Measurements from ENCODE around the gene TNFRSF14.

TNFRSF14 gene

GRCh38 chr1:2556277-2556677, at the start of gene TNFRSF14:
TSS of gene TNFRSF14 (plus strand) at chr1:2556371. CDS start at chr1:2556665, 294 bp downstream.
- Mint-ChIP-seq H3K4me3 (peak within 1 kb of the TSS; percentile 93), H3K4me1 (peaks cover 50% of the 10 kb centered on the region), H3K36me3 (ENCODE audit: insufficient read depth) (peaks cover 17% of the 10 kb centered on the region), H3K9me3 (no peaks in the 10 kb centered on the region), H3K27me3 (no peaks in the 10 kb centered on the region), H3K27ac (ENCODE audit: low read depth) (peak within 1 kb of the TSS; percentile 95)
- DNase-seq (ENCODE audit: low spot score in 2 of 2) = peak; percentile 60
- peak; percentile 86 for ATAC-seq (replicated peaks; ENCODE audit: extremely low read depth, poor library complexity, severe bottlenecking)

DNA sequence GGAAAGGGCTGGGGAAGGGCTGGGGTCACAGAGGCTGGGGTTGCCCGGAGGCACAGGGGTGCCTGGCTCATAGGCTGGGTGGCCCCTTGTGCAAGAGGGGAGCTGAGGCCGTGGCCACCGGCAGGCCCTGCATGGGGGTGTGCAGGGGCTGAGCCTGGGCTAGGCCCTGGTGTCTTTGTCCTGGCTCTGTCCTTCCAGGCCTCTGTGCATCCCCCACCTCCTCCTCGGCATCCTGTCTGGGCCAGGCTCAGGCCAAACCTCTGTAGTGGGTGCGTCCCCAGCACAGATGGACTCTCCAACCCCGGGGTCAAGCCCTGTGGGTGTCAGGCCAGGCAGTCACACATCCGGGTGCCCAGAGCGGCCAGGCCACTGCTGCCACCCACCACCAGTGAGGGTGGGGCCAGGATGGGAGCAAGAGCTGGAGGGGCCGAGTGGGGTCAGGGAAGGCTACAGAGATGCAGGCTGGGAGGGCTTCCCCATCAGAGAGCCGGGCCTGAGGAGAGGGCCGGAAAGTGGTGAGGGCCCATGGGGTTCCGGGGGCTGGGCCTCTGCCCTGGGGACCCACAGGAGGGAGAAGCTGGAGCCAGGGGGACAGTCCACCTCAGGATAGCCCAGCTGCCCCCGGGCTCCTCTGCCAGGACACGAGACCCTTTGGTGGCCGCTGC, 49.1 kb upstream of the TNFRSF14 start:
- no peaks in the 10 kb centered on the region for H3K4me1 Mint-ChIP-seq
- DNase-seq (ENCODE audit: low spot score in 2 of 2) (no peak), ATAC-seq (replicated peaks; ENCODE audit: extremely low read depth, poor library complexity, severe bottlenecking) (no peak)
- H3K27me3 Mint-ChIP-seq = no peaks in the 10 kb centered on the region
- peaks cover 18% of the 10 kb centered on the region for H3K36me3 Mint-ChIP-seq (ENCODE audit: insufficient read depth)
- no peaks in the 10 kb centered on the region for H3K9me3 Mint-ChIP-seq
- H3K4me3 Mint-ChIP-seq = no peak overlapping the region
- H3K27ac Mint-ChIP-seq (ENCODE audit: low read depth) = no peak overlapping the region

- ATAC-seq (replicated peaks; ENCODE audit: extremely low read depth, poor library complexity, severe bottlenecking) = no peak
- DNase-seq (ENCODE audit: low spot score in 2 of 2) = no peak
- peaks cover 18% of the 10 kb centered on the region for H3K36me3 Mint-ChIP-seq (ENCODE audit: insufficient read depth)
- H3K27me3 Mint-ChIP-seq = no peaks in the 10 kb centered on the region
- no peak overlapping the region for H3K27ac Mint-ChIP-seq (ENCODE audit: low read depth)
- no peaks in the 10 kb centered on the region for H3K9me3 Mint-ChIP-seq
- H3K4me1 Mint-ChIP-seq = no peaks in the 10 kb centered on the region
- H3K4me3 Mint-ChIP-seq = no peak overlapping the region
Observed at GRCh38 chr1:2507744-2508155, 48.4 kb upstream of the TNFRSF14 start.

DNA sequence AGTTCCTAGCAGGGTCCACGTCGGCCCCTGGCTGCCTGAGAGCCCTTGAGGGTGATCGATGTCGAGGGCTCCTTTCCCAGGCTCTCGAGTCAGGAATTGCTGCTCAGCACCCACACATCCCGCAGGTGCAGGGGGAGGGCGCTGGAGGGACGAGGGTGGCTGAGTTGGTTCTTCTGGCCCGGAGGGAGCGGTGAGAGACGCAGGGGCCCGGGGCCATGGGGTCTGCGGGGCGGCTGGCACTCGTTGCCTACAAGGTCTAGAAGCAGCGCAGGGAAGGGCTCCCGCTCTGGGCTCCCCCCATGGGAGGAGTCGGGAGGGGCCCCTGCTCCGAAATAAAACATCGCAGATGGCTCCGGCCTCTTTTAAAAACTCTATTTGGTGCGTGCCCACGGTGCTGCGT, 48.0 kb upstream of the TNFRSF14 start:
- peaks cover 18% of the 10 kb centered on the region for H3K36me3 Mint-ChIP-seq (ENCODE audit: insufficient read depth)
- no peaks in the 10 kb centered on the region for H3K9me3 Mint-ChIP-seq
- H3K27ac Mint-ChIP-seq (ENCODE audit: low read depth) = no peak overlapping the region
- no peak overlapping the region for H3K4me3 Mint-ChIP-seq
- DNase-seq (ENCODE audit: low spot score in 2 of 2) (no peak), ATAC-seq (replicated peaks; ENCODE audit: extremely low read depth, poor library complexity, severe bottlenecking) (no peak)
- H3K4me1 Mint-ChIP-seq = no peaks in the 10 kb centered on the region
- no peaks in the 10 kb centered on the region for H3K27me3 Mint-ChIP-seq

GRCh38 chr1:2508751-2509150, 47.4 kb upstream of the TNFRSF14 start:
- Mint-ChIP-seq H3K27ac (ENCODE audit: low read depth) (no peak overlapping the region), H3K27me3 (no peaks in the 10 kb centered on the region), H3K4me3 (no peak overlapping the region), H3K36me3 (ENCODE audit: insufficient read depth) (peaks cover 18% of the 10 kb centered on the region), H3K9me3 (no peaks in the 10 kb centered on the region), H3K4me1 (no peaks in the 10 kb centered on the region)
- ATAC-seq (replicated peaks; ENCODE audit: extremely low read depth, poor library complexity, severe bottlenecking) (no peak), DNase-seq (ENCODE audit: low spot score in 2 of 2) (no peak)

DNA sequence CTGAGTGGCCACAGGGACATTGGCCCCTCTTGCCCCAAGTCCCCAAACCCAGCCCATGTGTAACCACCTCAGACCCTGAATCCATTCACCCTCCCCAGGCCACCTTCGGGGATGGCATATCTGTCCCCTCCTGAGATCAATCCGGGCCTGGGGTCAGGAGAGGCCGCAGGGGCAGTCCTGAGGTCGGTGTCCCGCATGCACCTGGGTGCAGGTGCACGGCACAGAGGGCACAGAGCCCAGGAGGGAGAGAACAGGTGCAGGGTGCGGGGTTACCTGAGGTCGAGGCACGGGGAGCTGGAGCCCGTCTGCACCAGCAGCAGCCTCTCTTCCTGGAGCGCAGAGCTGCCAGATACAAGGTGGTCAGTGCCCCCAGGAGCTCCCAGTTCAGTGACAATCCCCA, 46.6 kb upstream of the TNFRSF14 start:
- Mint-ChIP-seq H3K27me3 (no peaks in the 10 kb centered on the region), H3K36me3 (ENCODE audit: insufficient read depth) (peaks cover 17% of the 10 kb centered on the region), H3K4me1 (no peaks in the 10 kb centered on the region), H3K4me3 (no peak overlapping the region), H3K27ac (ENCODE audit: low read depth) (no peak overlapping the region), H3K9me3 (no peaks in the 10 kb centered on the region)
- no peak for DNase-seq (ENCODE audit: low spot score in 2 of 2)
- ATAC-seq (replicated peaks; ENCODE audit: extremely low read depth, poor library complexity, severe bottlenecking) = no peak

GRCh38 chr1:2510366-2511155, 45.6 kb upstream of the TNFRSF14 start:
- H3K36me3 Mint-ChIP-seq (ENCODE audit: insufficient read depth) = peaks cover 21% of the 10 kb centered on the region
- DNase-seq (ENCODE audit: low spot score in 2 of 2) (no peak), ATAC-seq (replicated peaks; ENCODE audit: extremely low read depth, poor library complexity, severe bottlenecking) (no peak)
- H3K27ac Mint-ChIP-seq (ENCODE audit: low read depth) = no peak overlapping the region
- no peaks in the 10 kb centered on the region for H3K4me1 Mint-ChIP-seq
- H3K9me3 Mint-ChIP-seq = no peaks in the 10 kb centered on the region
- no peaks in the 10 kb centered on the region for H3K27me3 Mint-ChIP-seq
- H3K4me3 Mint-ChIP-seq = no peak overlapping the region

DNA sequence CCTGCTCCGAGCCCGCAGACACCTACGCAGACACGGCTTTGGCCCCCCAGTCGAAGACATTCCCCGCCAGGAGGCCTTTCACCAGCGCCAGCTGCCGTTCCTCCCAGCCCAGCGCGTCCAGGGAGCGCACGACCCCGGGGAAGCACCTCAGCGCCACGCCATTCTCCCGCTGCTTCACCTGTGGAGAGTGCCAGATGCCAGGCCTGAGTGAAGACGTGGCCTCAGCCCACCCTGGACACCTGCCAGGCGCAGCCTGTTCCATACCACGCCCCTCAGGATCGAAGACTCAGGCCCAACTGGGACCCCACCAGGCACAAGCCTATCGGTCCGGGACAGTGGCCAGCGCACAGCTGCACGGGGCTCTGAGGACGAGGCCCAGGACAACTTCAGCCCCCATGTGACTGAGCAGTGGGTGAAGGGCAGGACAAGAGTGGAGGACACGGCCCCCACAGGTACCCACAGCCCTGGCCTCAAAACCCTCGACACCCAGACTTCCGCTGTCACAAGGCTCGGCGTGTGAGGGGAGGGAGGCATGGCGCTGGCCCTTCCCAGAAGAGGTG, 43.2 kb upstream of the TNFRSF14 start:
- peaks cover 25% of the 10 kb centered on the region for H3K36me3 Mint-ChIP-seq (ENCODE audit: insufficient read depth)
- no peaks in the 10 kb centered on the region for H3K9me3 Mint-ChIP-seq
- no peak overlapping the region for H3K4me3 Mint-ChIP-seq
- no peak overlapping the region for H3K27ac Mint-ChIP-seq (ENCODE audit: low read depth)
- no peaks in the 10 kb centered on the region for H3K27me3 Mint-ChIP-seq
- ATAC-seq (replicated peaks; ENCODE audit: extremely low read depth, poor library complexity, severe bottlenecking) (no peak), DNase-seq (ENCODE audit: low spot score in 2 of 2) (no peak)
- no peaks in the 10 kb centered on the region for H3K4me1 Mint-ChIP-seq

DNA sequence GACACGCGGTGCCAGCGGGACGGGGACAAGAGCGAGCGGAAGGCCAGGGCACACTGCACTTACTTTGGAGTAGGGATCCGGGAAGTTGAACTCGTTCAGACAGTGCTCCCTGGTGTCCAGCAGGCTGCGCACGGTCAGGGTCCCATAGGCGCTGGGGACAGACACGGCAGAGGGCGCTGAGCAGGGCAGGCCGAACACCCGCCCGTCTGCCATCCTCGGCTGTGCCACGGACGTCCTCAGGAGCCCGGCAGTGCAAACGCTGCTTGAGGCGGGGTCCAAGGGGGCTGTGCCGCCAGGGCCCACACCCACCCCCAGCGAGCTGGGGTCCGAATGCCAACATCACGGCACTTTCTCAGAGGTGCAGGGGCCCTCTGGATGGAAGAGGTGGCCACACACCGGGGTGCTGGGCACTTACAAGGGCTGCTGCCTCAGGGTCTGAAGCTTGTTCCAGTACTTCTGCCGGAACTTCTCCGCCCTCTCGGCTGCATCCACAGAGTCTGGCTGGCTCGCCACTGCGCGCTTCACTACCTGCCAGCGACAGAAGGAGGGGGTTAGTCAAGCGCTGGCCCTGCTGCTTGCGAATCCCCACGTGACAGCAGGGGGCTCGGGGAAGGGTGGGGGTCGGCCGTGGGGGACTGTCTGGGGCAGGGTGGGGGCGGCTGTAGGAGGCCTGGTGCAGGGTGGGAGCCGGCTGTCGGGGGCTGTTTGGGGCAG, 42.1 kb upstream of the TNFRSF14 start:
- H3K4me1 Mint-ChIP-seq = no peaks in the 10 kb centered on the region
- no peaks in the 10 kb centered on the region for H3K27me3 Mint-ChIP-seq
- H3K36me3 Mint-ChIP-seq (ENCODE audit: insufficient read depth) = peaks cover 26% of the 10 kb centered on the region
- H3K4me3 Mint-ChIP-seq = no peak overlapping the region
- no peak for ATAC-seq (replicated peaks; ENCODE audit: extremely low read depth, poor library complexity, severe bottlenecking)
- no peak overlapping the region for H3K27ac Mint-ChIP-seq (ENCODE audit: low read depth)
- DNase-seq (ENCODE audit: low spot score in 2 of 2) = no peak
- H3K9me3 Mint-ChIP-seq = no peaks in the 10 kb centered on the region

GRCh38 chr1:2514863-2515762, 41.1 kb upstream of the TNFRSF14 start:
- H3K9me3 Mint-ChIP-seq = no peaks in the 10 kb centered on the region
- no peak overlapping the region for H3K4me3 Mint-ChIP-seq
- H3K27ac Mint-ChIP-seq (ENCODE audit: low read depth) = no peak overlapping the region
- no peaks in the 10 kb centered on the region for H3K27me3 Mint-ChIP-seq
- no peak for ATAC-seq (replicated peaks; ENCODE audit: extremely low read depth, poor library complexity, severe bottlenecking)
- H3K36me3 Mint-ChIP-seq (ENCODE audit: insufficient read depth) = peaks cover 24% of the 10 kb centered on the region
- no peaks in the 10 kb centered on the region for H3K4me1 Mint-ChIP-seq
- no peak for DNase-seq (ENCODE audit: low spot score in 2 of 2)

- no peak for ATAC-seq (replicated peaks; ENCODE audit: extremely low read depth, poor library complexity, severe bottlenecking)
- Mint-ChIP-seq H3K27ac (ENCODE audit: low read depth) (no peak overlapping the region), H3K4me1 (no peaks in the 10 kb centered on the region), H3K9me3 (no peaks in the 10 kb centered on the region), H3K4me3 (no peak overlapping the region), H3K27me3 (no peaks in the 10 kb centered on the region), H3K36me3 (ENCODE audit: insufficient read depth) (peaks cover 26% of the 10 kb centered on the region)
- no peak for DNase-seq (ENCODE audit: low spot score in 2 of 2)
Observed at GRCh38 chr1:2515763-2516080, 40.4 kb upstream of the TNFRSF14 start.

DNA sequence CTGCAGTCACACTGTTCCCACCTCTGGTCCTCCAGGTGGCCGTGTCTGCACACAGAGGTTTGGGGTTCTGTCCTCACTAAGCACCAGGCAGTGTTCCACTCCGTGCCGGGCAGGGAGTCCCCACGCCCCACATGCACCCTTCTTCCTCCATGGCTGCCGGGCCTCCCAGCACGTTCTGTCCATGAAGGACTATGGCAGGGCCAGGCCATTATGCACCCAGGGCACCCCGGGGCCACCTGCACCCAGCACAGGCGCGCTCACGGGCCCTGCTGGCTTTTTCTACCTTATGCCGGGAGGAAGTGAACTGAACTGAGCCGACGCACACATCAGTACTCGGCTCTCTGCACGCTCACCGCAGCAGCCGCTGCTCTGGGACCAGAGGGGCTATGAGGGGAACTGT, 40.0 kb upstream of the TNFRSF14 start:
- no peak overlapping the region for H3K27ac Mint-ChIP-seq (ENCODE audit: low read depth)
- ATAC-seq (replicated peaks; ENCODE audit: extremely low read depth, poor library complexity, severe bottlenecking) (no peak), DNase-seq (ENCODE audit: low spot score in 2 of 2) (no peak)
- no peaks in the 10 kb centered on the region for H3K9me3 Mint-ChIP-seq
- no peaks in the 10 kb centered on the region for H3K4me1 Mint-ChIP-seq
- peaks cover 27% of the 10 kb centered on the region for H3K36me3 Mint-ChIP-seq (ENCODE audit: insufficient read depth)
- no peak overlapping the region for H3K4me3 Mint-ChIP-seq
- no peaks in the 10 kb centered on the region for H3K27me3 Mint-ChIP-seq

Data from central memory CD8-positive, alpha-beta T cell (primary cell).